Measurements from ENCODE around the gene IKZF4.

GRCh38 chr12:55982319-55982936 is 38.4 kb upstream of the IKZF4 start:
- TF ChIP-seq EZH2 (IDR thresholded peaks at IDR 0.05; ENCODE audit: low read depth, low read length, severe bottlenecking) (no peak), YY1 (IDR thresholded peaks at IDR 0.05; ENCODE audit: low read depth, low read length) (no peak), POLR2A (IDR thresholded peaks at IDR 0.05; ENCODE audit: control extremely low read depth in 1 of 2, low read depth in 2 of 2, low read length in 2 of 2) (no peak), POLR2AphosphoS5 (IDR thresholded peaks at IDR 0.05; ENCODE audit: low read depth, low read length) (no peak), ATF2 (IDR thresholded peaks at IDR 0.05; ENCODE audit: low read length) (no peak), SRF (IDR thresholded peaks at IDR 0.05; ENCODE audit: low read depth, low read length) (no peak), RAD21 (IDR thresholded peaks at IDR 0.05 in 1 of 2, conservative IDR thresholded peaks at IDR 0.05 in 1 of 2; ENCODE audit: low read depth in 2 of 2, low read length in 2 of 2) (no peak), E2F6 (IDR thresholded peaks at IDR 0.05) (no peak), CREB1 (IDR thresholded peaks at IDR 0.05) (no peak)

All from H1 (cell line).